Mucosa of descending colon (tissue), 3 donors: ENCODE measurements around the gene EIF2S1. TPM values are rescaled to one million over a fixed set of nuclear protein-coding genes. Genes with fewer than 3 reads are reported as not detected.

Source experiments
- ATAC-seq: fragments of 200-7000 bp; cut with Tn5 transposase; one replicate; pipeline ENCODE4 v1.9.1; 2020; ENCODE audit warnings: mild to moderate bottlenecking, moderate library complexity
- DNase-seq, 3 donors: peaks; one replicate each; pipeline ENCODE4 v3.0.0-alpha.2; 2020
- H3K36me3 ChIP-seq: fragments of 200-600 bp; one replicate; pipeline ENCODE4 v1.8.0; 2021; ENCODE audit warnings: low read depth, mild to moderate bottlenecking
- H3K4me1 ChIP-seq: fragments of 200-600 bp; one replicate; pipeline ENCODE4 v1.8.0; 2021; ENCODE audit warnings: low read depth, mild to moderate bottlenecking
- H3K4me3 ChIP-seq: fragments of 200-600 bp; one replicate; pipeline ENCODE4 v1.8.0; 2021; ENCODE audit warnings: mild to moderate bottlenecking
- H3K9me3 ChIP-seq: fragments of 200-600 bp; one replicate; pipeline ENCODE4 v1.8.0; 2021; ENCODE audit warnings: mild to moderate bottlenecking
- CTCF ChIP-seq: fragments of 200-600 bp; IDR thresholded peaks from one replicate; pipeline ENCODE4 v1.8.0; 2022; ENCODE audit warnings: antibody characterized with exemption, mild to moderate bottlenecking
- intact Hi-C, 2 donors: fragments of 100-400 bp; cut with DNase I in 1 of 2; cut with micrococcal nuclease in 1 of 2; formaldehyde crosslinking; loops; one replicate each; pipeline versions ENCODE4 v1.11.0 to v1.11.1; 2022; cut with DNase I, micrococcal nuclease
- total RNA-seq, 3 donors: library from RNA; stranded (reverse); fragmentation: NEBNext Ultra II Directional in 2 of 3; extraction: Animal tissue kit (Norgen Biotek cat#: 25700) in 2 of 3; gene quantifications; one replicate each; pipeline versions ENCODE4 v1.2.1 to v1.2.4, GENCODE V29; 2021 to 2023
- donor health status: DM: no; HTN: no; CAD: no; lungs with moderate emphysema.
- donor health status: DM: no; HTN: no; CAD: no.
- donor health status: DM: no; HTN: yes; CAD: no.

EIF2S1 gene
- total RNA-seq, 3 donors from 2014 or later = 35.7 to 111 (median 65.8) TPM

DNA sequence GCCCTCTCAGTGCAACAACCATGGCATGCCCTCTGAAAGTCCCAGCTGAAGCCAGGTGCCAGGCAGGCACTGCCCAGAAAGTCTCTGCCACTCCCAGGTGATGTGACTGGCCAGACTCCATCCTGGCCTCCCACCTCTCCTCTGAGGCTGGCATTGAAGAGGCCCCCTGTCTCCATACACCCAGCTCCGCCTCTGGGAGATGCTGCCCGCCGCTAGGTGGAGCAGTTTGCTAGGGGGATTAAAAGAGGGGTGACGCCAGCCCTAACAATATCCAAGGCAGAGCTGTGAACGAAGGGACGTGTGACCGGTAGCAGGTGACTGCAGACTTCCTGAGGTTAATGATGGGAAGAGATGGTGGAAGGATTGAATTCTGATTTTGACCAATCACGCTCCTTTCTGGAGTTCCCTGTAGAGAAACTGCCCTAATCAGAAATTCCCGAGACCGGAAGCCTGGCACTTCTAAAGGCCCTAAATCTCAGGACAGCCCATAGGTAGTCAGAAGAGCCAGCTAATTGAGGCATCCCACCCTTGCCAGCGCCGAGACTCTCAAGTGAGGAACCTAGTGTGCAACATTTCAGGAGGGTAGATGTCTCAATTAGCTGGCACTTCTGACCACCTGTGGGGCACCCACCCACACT, 60.1 kb downstream of the EIF2S1 start:
- no peaks in the 10 kb centered on the region for H3K36me3 ChIP-seq
- no peak overlapping the region for H3K4me3 ChIP-seq
- H3K4me1 ChIP-seq = peaks cover 15% of the 10 kb centered on the region
- TF ChIP-seq CTCF = no peak
- peak; percentile 62 for ATAC-seq
- intact Hi-C loops = no loop called here
- peak in 2 of 3 donors; percentile 59 to 77 for DNase-seq
- H3K9me3 ChIP-seq = no peaks in the 10 kb centered on the region

- intact Hi-C loops = no loop called here
- H3K4me3 ChIP-seq = no peak overlapping the region
- no peak for TF ChIP-seq CTCF
- no peak for DNase-seq
- H3K4me1 ChIP-seq = peaks cover 15% of the 10 kb centered on the region
- no peak for ATAC-seq
- H3K36me3 ChIP-seq = no peaks in the 10 kb centered on the region
- no peaks in the 10 kb centered on the region for H3K9me3 ChIP-seq
Measured at GRCh38 chr14:67421356-67422224, 61.5 kb downstream of the EIF2S1 start.

GRCh38 chr14:67423424-67423823, 63.3 kb downstream of the EIF2S1 start:
- Histone ChIP-seq H3K4me3 (no peak overlapping the region), H3K36me3 (no peaks in the 10 kb centered on the region), H3K4me1 (peaks cover 19% of the 10 kb centered on the region), H3K9me3 (no peaks in the 10 kb centered on the region)
- intact Hi-C loops = no loop called here
- DNase-seq (no peak), ATAC-seq (no peak)
- no peak for TF ChIP-seq CTCF

DNA sequence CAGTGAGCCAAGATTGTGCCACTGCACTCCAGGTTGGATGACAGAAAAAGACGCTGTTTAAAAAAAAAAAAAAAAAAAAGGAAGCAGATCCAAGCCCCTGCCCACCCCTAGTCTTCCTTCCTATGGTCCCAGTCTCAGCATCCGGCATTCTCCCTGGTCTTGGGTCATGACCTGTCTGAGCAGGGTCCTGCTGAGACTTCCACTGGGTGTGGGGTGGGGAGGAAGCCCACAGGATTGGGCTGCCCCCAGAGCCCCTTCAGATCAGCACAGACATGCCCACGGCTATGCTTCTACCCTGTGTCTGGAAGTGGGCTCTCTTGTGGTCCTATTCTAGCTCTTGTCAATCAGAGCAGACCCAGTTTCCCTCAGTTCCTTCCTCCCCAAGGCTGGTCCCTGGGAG, 64.4 kb downstream of the EIF2S1 start:
- no peak for DNase-seq
- intact Hi-C loops = no loop called here
- no peak for ATAC-seq
- H3K36me3 ChIP-seq = no peaks in the 10 kb centered on the region
- H3K9me3 ChIP-seq = no peaks in the 10 kb centered on the region
- peaks cover 15% of the 10 kb centered on the region for H3K4me1 ChIP-seq
- H3K4me3 ChIP-seq = no peak overlapping the region
- TF ChIP-seq CTCF = no peak

DNA sequence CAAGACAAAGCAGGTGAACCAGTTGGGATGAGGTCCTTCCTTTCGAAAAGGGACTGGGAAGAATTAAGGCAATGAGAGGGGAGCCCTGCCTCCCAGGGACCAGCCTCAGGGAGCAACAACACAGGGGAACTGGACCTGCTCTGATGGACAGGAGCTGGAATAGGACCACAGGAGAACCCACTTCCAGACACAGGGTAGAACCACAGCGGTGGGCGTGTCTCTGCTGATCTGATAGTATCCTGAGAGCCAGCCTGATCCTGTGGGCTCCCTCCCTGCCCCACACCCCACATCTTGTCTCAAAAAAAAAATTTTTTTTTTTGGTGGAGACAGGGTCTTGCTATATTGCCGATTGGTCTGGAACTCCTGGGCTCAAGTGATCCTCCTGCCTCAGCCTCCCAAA, 65.5 kb downstream of the EIF2S1 start:
- ATAC-seq = no peak

More for the DNA sequence above, 65.5 kb downstream of the EIF2S1 start:
- Histone ChIP-seq H3K4me1 (peaks cover 10% of the 10 kb centered on the region), H3K9me3 (no peaks in the 10 kb centered on the region), H3K4me3 (no peak overlapping the region), H3K36me3 (no peaks in the 10 kb centered on the region)
- no peak for DNase-seq
- intact Hi-C loops = loop anchor here in 1 of 2 donors (5.0 kb wide), 1 partner anchor 147 kb away; no protein-coding TSS in a partner anchor
- TF ChIP-seq CTCF = no peak
